Kidney (tissue), 14 donors: Measurements from ENCODE around the gene ZBTB1. TPM values are rescaled to one million over a fixed set of nuclear protein-coding genes. Genes with fewer than 3 reads are reported as not detected.

Source experiments
- DNase-seq, 5 donors: peaks; one replicate each; pipeline ENCODE4 v3.0.0-alpha.2; 2013 to 2020
- FAIRE-seq: peaks from 2 replicates; lab custom pipeline; 2012; peaks lifted over from hg19 to GRCh38; lab: Jason Lieb, UNC
- H3K27ac ChIP-seq, 2 donors: one replicate each; pipeline ENCODE4 v1.7.0; 2013; ENCODE audit warnings: low read depth in 2 of 2, low read length in 2 of 2, inconsistent platforms in 1 of 2
- H3K27me3 ChIP-seq: one replicate; pipeline ENCODE4 v1.7.1; 2013; ENCODE audit warnings: low read length, inconsistent platforms; ENCODE audit not compliant: control insufficient read depth, insufficient read depth
- H3K36me3 ChIP-seq, 3 donors: one replicate each; pipeline versions ENCODE4 v1.7.0 to v1.7.1; 2013; ENCODE audit warnings: low read length in 3 of 3, control low read depth in 1 of 3, inconsistent platforms in 1 of 3; ENCODE audit not compliant: insufficient read depth in 3 of 3, control insufficient read depth in 2 of 3
- H3K4me1 ChIP-seq, 3 donors: one replicate each; pipeline versions ENCODE4 v1.7.0 to v1.7.1; 2013; ENCODE audit warnings: low read length in 3 of 3, inconsistent platforms in 1 of 3, low read depth in 1 of 3; ENCODE audit not compliant: control insufficient read depth in 2 of 3, insufficient read depth in 2 of 3
- H3K4me3 ChIP-seq, 3 donors: one replicate each; pipeline versions ENCODE4 v1.7.0 to v1.8.1; 2013; ENCODE audit warnings: low read length in 3 of 3, control low read depth in 1 of 3, inconsistent platforms in 1 of 3
- H3K9ac ChIP-seq, 3 donors: one replicate each; pipeline versions ENCODE4 v1.7.0 to v1.7.1; 2013; ENCODE audit warnings: low read length in 3 of 3, control low read depth in 1 of 3, inconsistent platforms in 1 of 3
- H3K9me3 ChIP-seq, 3 donors: one replicate each; pipeline versions ENCODE4 v1.7.0 to v1.7.1; 2013; ENCODE audit warnings: low read length in 3 of 3, control low read depth in 1 of 3, inconsistent platforms in 1 of 3; ENCODE audit not compliant: control insufficient read depth in 2 of 3, insufficient read depth in 1 of 3
- CTCF ChIP-seq: IDR thresholded peaks from 3 replicates; pipeline ENCODE4 v1.5.1; 2012; ENCODE audit warnings: mild to moderate bottlenecking, moderate library complexity, borderline replicate concordance; ENCODE audit not compliant: insufficient read depth; ENCODE audit errors: extremely low read depth
- intact Hi-C: fragments of 100-400 bp; cut with DNase I; formaldehyde crosslinking; loops from one replicate; pipeline ENCODE4 v1.11.1; 2022
- polyA plus RNA-seq: library from polyadenylated mRNA; stranded (reverse); fragments of 350-450 nt; fragmentation: Illumina TruSeq; extraction: RNeasy Lipid Tissue Mini Kit (QIAGEN cat#74804); gene quantifications from one replicate; pipeline ENCODE4 v1.2.3, GENCODE V29; 2014; ENCODE audit warnings: low read depth, low replicate concordance; ENCODE audit not compliant: insufficient read depth
- total RNA-seq: library from RNA; stranded (reverse); fragmentation: NEBNext Ultra II Directional; extraction: Animal tissue kit (Norgen Biotek cat#: 25700); gene quantifications from one replicate; pipeline ENCODE4 v1.2.1, GENCODE V29; 2021
- donor health status: control.
- donor health status: control.
- donor health status: control.
- donor health status: control.
- donor health status: control.
- donor health status: DM: yes; HTN: yes; CAD: no.
- donor health status: Normal renal cell carcinoma (clear cell type).

Gene ZBTB1
- total and polyA plus RNA-seq, 2 donors from 2014 or later = 13.3 to 46.8 TPM

GRCh38 chr14:64504897-64505794, 576 bp downstream of the ZBTB1 start:
- TF ChIP-seq CTCF = no peak
- intact Hi-C loops = no loop called here
- H3K27me3 ChIP-seq = no peaks in the 10 kb centered on the region
- peak overlapping the region; percentile 76 to 83 (median 80) for H3K9ac ChIP-seq
- peaks cover 2 to 21% (median 13%) of the 10 kb centered on the region in 3 donors for H3K4me1 ChIP-seq
- no peaks in the 10 kb centered on the region for H3K36me3 ChIP-seq
- peak overlapping the region; percentile 98 to 100 for H3K27ac ChIP-seq
- H3K9me3 ChIP-seq = no peaks in the 10 kb centered on the region
- no peak for FAIRE-seq
- peak; percentile 91 to 97 (median 96) for DNase-seq
- peak overlapping the region; percentile 83 to 84 (median 84) for H3K4me3 ChIP-seq

GRCh38 chr14:64506721-64507120, 2.2 kb downstream of the ZBTB1 start:
- FAIRE-seq = no peak
- no peak overlapping the region for H3K27ac ChIP-seq
- H3K9ac ChIP-seq = no peak overlapping the region
- H3K9me3 ChIP-seq = no peaks in the 10 kb centered on the region
- H3K36me3 ChIP-seq = no peaks in the 10 kb centered on the region
- peak overlapping the region in 1 of 3 donors; percentile 9 for H3K4me3 ChIP-seq
- intact Hi-C loops = no loop called here
- H3K4me1 ChIP-seq = peaks cover 2 to 20% (median 16%) of the 10 kb centered on the region in 3 donors
- H3K27me3 ChIP-seq = no peaks in the 10 kb centered on the region
- no peak for TF ChIP-seq CTCF
- DNase-seq = no peak

GRCh38 chr14:64507376-64508156, 3.0 kb downstream of the ZBTB1 start:
- H3K27me3 ChIP-seq = no peaks in the 10 kb centered on the region
- peaks cover 0 to 12% (median 9%) of the 10 kb centered on the region in 3 donors for H3K4me1 ChIP-seq
- no peaks in the 10 kb centered on the region for H3K36me3 ChIP-seq
- H3K27ac ChIP-seq = no peak overlapping the region
- DNase-seq (no peak), FAIRE-seq (no peak)
- no peak for TF ChIP-seq CTCF
- H3K9ac ChIP-seq = no peak overlapping the region
- intact Hi-C loops = no loop called here
- no peak overlapping the region for H3K4me3 ChIP-seq
- no peaks in the 10 kb centered on the region for H3K9me3 ChIP-seq
